Right atrium auricular region (tissue), 2 donors: ENCODE results near the gene TCP11L2. TPM values are rescaled to one million over a fixed set of nuclear protein-coding genes. Genes with fewer than 3 reads are reported as not detected.

Source experiments
- DNase-seq: peaks from one replicate; pipeline ENCODE4 v3.0.0-alpha.2; 2019; ENCODE audit warnings: low spot score
- H3K27ac ChIP-seq, 2 donors: fragments of 200-600 bp; sonication (generic); 1 replicate in 1 of 2; 2 replicates in 1 of 2; pipeline ENCODE4 v1.5.1; 2016 to 2019
- H3K27me3 ChIP-seq, 2 donors: fragments of 200-600 bp; sonication (generic); one replicate each; pipeline versions ENCODE4 v1.5.1 to v1.6.0; 2017 to 2019
- H3K36me3 ChIP-seq: fragments of 200-600 bp; sonication (generic); one replicate; pipeline ENCODE4 v1.5.1; 2016
- H3K4me1 ChIP-seq, 2 donors: fragments of 200-600 bp; sonication (generic); one replicate each; pipeline versions ENCODE4 v1.5.1 to v1.6.0; 2017 to 2019
- H3K4me3 ChIP-seq, 2 donors: fragments of 200-600 bp; sonication (generic); 1 replicate in 1 of 2; 2 replicates in 1 of 2; pipeline ENCODE4 v1.5.1; 2017 to 2019; ENCODE audit warnings: mild to moderate bottlenecking in 1 of 2, moderate library complexity in 1 of 2
- H3K9me3 ChIP-seq, 2 donors: fragments of 200-600 bp; sonication (generic); one replicate each; pipeline ENCODE4 v1.5.1; 2019
- CTCF ChIP-seq, 2 donors: fragments of 200-600 bp; sonication (generic); IDR thresholded peaks; one replicate each; pipeline ENCODE4 v1.5.1; 2019; ENCODE audit warnings: antibody characterized with exemption in 2 of 2
- total RNA-seq, 2 donors: library from RNA; depleted of rRNA; stranded (reverse); fragments of >200 nt; gene quantifications; one replicate each; pipeline ENCODE4 v1.1.0, GENCODE V29; 2016

The TCP11L2 gene
- total RNA-seq, 2 donors from 2014 or later: 34.0 to 59.1 TPM

GRCh38 chr12:106289196-106289681 lies 13.3 kb upstream of the TCP11L2 start:
- no peak for DNase-seq
- Histone ChIP-seq H3K27me3 (no peaks in the 10 kb centered on the region), H3K36me3 (no peaks in the 10 kb centered on the region), H3K4me1 (peaks cover 0 to 7% of the 10 kb centered on the region in 2 donors), H3K4me3 (no peak overlapping the region), H3K27ac (no peak overlapping the region), H3K9me3 (no peaks in the 10 kb centered on the region)
- no peak for TF ChIP-seq CTCF (IDR thresholded peaks at IDR 0.05)

GRCh38 chr12:106290666-106291065 lies 11.9 kb upstream of the TCP11L2 start:
- Histone ChIP-seq H3K27me3 (no peaks in the 10 kb centered on the region), H3K27ac (no peak overlapping the region), H3K36me3 (no peaks in the 10 kb centered on the region), H3K4me1 (no peaks in the 10 kb centered on the region), H3K9me3 (no peaks in the 10 kb centered on the region), H3K4me3 (no peak overlapping the region)
- no peak for DNase-seq
- TF ChIP-seq CTCF (IDR thresholded peaks at IDR 0.05): no peak

GRCh38 chr12:106291342-106291741 lies 11.2 kb upstream of the TCP11L2 start:
- Histone ChIP-seq H3K27me3 (no peaks in the 10 kb centered on the region), H3K36me3 (no peaks in the 10 kb centered on the region), H3K4me1 (no peaks in the 10 kb centered on the region), H3K4me3 (no peak overlapping the region), H3K9me3 (no peaks in the 10 kb centered on the region), H3K27ac (no peak overlapping the region)
- DNase-seq: no peak
- no peak for TF ChIP-seq CTCF (IDR thresholded peaks at IDR 0.05)

GRCh38 chr12:106292339-106292738 lies 10.2 kb upstream of the TCP11L2 start:
- no peak for TF ChIP-seq CTCF (IDR thresholded peaks at IDR 0.05)
- H3K36me3 ChIP-seq: no peaks in the 10 kb centered on the region
- H3K27ac ChIP-seq: no peak overlapping the region
- no peaks in the 10 kb centered on the region for H3K4me1 ChIP-seq
- DNase-seq: no peak
- no peak overlapping the region for H3K4me3 ChIP-seq
- no peaks in the 10 kb centered on the region for H3K9me3 ChIP-seq
- no peaks in the 10 kb centered on the region for H3K27me3 ChIP-seq

- H3K27ac ChIP-seq: peak overlapping the region; percentile 41 to 64
- H3K36me3 ChIP-seq: no peaks in the 10 kb centered on the region
- H3K4me1 ChIP-seq: peaks cover 0 to 24% of the 10 kb centered on the region in 2 donors
- no peaks in the 10 kb centered on the region for H3K27me3 ChIP-seq
- no peak overlapping the region for H3K4me3 ChIP-seq
- no peak for TF ChIP-seq CTCF (IDR thresholded peaks at IDR 0.05)
- H3K9me3 ChIP-seq: no peaks in the 10 kb centered on the region
- DNase-seq: no peak
Observed at GRCh38 chr12:106296179-106296877, 6.2 kb upstream of the TCP11L2 start.

- Histone ChIP-seq H3K36me3 (no peaks in the 10 kb centered on the region), H3K27ac (peak overlapping the region; percentile 41 to 64), H3K27me3 (no peaks in the 10 kb centered on the region), H3K9me3 (no peaks in the 10 kb centered on the region), H3K4me1 (peaks cover 0 to 30% of the 10 kb centered on the region in 2 donors), H3K4me3 (no peak overlapping the region)
- DNase-seq: no peak
- no peak for TF ChIP-seq CTCF (IDR thresholded peaks at IDR 0.05)
Observed at GRCh38 chr12:106297075-106297474, 5.5 kb upstream of the TCP11L2 start.
